HG02642 (cell line): Measurements from ENCODE around the gene ZNF438.
"Not testable (repeated sequence)": the region's sequence is repeated elsewhere in the genome, so short reads cannot be mapped to it uniquely, and the experiment has no call there.

ENCODE experiments used
- ATAC-seq: cut with Tn5 transposase; IDR thresholded peaks from one replicate; pipeline ENCODE4 v1.9.1; 2021; ENCODE audit warnings: mild to moderate bottlenecking; ENCODE audit not compliant: unreplicated experiment, poor library complexity

Gene ZNF438

GRCh38 chr10:30990971-30991646 lies 40.6 kb downstream of the ZNF438 start:
- ATAC-seq: no peak

GRCh38 chr10:30990351-30990750 lies 41.3 kb downstream of the ZNF438 start:
- ATAC-seq: no peak

GRCh38 chr10:30988831-30989435 lies 42.7 kb downstream of the ZNF438 start:
- no peak for ATAC-seq

GRCh38 chr10:30987463-30987862 lies 44.2 kb downstream of the ZNF438 start:
- ATAC-seq: no peak

- ATAC-seq: no peak
These were observed 45.6 kb downstream of the ZNF438 start for GRCh38 chr10:30986053-30986555.

- ATAC-seq: no peak
These were observed 46.2 kb downstream of the ZNF438 start for GRCh38 chr10:30985512-30985911.

GRCh38 chr10:30984563-30985328 lies 46.9 kb downstream of the ZNF438 start:
- no peak for ATAC-seq

- ATAC-seq: not testable (repeated sequence)
These were observed 48.5 kb downstream of the ZNF438 start for GRCh38 chr10:30983209-30983608.

- no peak for ATAC-seq
These were observed 50.6 kb downstream of the ZNF438 start for GRCh38 chr10:30980951-30981616.

GRCh38 chr10:30979956-30980355 lies 51.7 kb downstream of the ZNF438 start:
- ATAC-seq: no peak

- no peak for ATAC-seq
These were observed 52.8 kb downstream of the ZNF438 start for GRCh38 chr10:30978843-30979242.

GRCh38 chr10:30977385-30977784 lies 54.3 kb downstream of the ZNF438 start:
- no peak for ATAC-seq

GRCh38 chr10:30974773-30975415 lies 56.8 kb downstream of the ZNF438 start:
- ATAC-seq: no peak

- ATAC-seq: no peak
These were observed 57.3 kb downstream of the ZNF438 start for GRCh38 chr10:30974355-30974754.

GRCh38 chr10:30973737-30974136 lies 57.9 kb downstream of the ZNF438 start:
- no peak for ATAC-seq

GRCh38 chr10:30970760-30971460 lies 60.8 kb downstream of the ZNF438 start:
- no peak for ATAC-seq

- ATAC-seq: no peak
These were observed 63.0 kb downstream of the ZNF438 start for GRCh38 chr10:30968711-30969110.

GRCh38 chr10:30967650-30968410 lies 63.8 kb downstream of the ZNF438 start:
- no peak for ATAC-seq
